Measurements from ENCODE around the gene PPP1R12C.

- TF ChIP-seq POLR2AphosphoS5 (IDR thresholded peaks at IDR 0.05) (no peak), CTCF (IDR thresholded peaks at IDR 0.05) (no peak), POLR2A (IDR thresholded peaks at IDR 0.05) (no peak)
Measured at GRCh38 chr19:55091955-55092354, 25.5 kb downstream of the PPP1R12C start.

Data from breast epithelium (tissue), 3 donors.